ENCODE results near the gene CEACAM8. TPM values are rescaled to one million over a fixed set of nuclear protein-coding genes. Genes with fewer than 3 reads are reported as not detected.

CEACAM8 gene
- polyA plus RNA-seq, 3 donors from 2014 or later: not detected

DNA sequence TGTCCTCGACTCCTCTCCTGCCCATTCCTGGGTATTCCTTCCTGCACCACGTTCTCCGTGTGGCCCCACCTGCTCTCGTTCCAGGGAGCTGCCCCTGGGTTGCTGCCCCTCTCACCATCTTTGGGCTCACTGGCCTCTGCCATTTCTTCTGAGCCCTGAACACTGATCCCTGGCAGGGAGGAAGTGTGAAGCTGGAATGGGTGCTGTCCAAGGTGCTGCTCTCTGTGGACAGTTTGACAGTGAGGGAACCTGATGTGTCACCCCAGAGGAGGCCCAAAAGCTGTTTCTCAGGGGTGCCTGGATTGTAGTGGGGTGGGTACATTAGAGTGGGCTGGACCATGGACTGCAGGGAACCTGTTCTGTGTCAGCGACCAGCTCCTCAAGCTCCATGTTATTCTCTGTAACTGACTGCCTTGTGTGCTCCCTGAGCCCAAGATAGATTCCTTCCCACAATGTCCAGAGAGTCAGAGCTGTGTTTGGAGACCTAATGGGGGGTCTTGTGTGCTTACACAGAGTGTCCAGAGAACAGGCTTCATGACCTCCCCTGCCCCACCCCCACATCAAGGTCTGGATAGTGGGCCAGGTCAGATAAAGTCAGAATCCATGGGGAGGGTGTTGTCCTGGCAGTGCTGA is 7.2 kb upstream of the CEACAM8 start:
- Mint-ChIP-seq H3K36me3 (no peaks in the 10 kb centered on the region), H3K27ac (no peak overlapping the region), H3K27me3 (ENCODE audit: low read depth in 3 of 3) (peaks cover 10 to 23% (median 11%) of the 10 kb centered on the region in 3 donors), H3K4me3 (no peak overlapping the region), H3K4me1 (no peaks in the 10 kb centered on the region), H3K9me3 (no peaks in the 10 kb centered on the region)
- no peak for DNase-seq

DNA sequence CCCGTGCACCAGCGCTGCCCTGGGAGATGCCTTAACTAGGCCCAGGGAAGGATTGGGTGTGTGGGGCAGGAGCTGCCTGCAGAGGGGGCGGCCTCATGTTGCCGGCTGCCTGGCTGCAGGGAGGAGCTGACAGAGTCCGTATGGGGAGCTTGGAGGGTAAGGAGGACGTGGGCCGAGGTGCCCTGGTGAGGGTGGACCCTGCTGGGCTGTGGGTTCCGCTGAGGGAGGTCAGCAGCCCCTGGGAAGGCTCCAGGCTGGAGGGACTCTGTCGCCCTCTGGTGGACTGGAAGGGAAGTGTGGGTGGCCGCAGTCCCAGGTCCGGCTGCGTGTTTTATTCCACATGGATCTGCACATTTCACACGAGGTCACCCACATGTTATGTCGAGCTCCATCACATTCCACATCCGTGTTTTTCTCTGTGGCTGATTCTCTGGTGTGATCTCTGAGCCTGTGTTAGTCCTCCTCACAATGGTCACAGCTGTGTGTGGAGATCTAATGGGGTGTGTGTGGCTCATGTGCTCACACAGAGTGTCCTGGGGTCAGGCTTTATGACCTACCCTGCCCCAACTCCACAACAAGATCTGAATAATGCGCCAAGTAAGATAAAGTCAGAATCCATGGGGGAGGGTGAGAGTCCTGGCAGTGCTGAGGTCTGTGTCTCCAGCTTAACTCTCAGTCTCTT is 1.8 kb upstream of the CEACAM8 start:
- Mint-ChIP-seq H3K27me3 (ENCODE audit: low read depth in 3 of 3) (peaks cover 8 to 11% (median 8%) of the 10 kb centered on the region in 3 donors), H3K27ac (no peak overlapping the region), H3K4me3 (no peak overlapping the region), H3K36me3 (no peaks in the 10 kb centered on the region), H3K4me1 (no peaks in the 10 kb centered on the region), H3K9me3 (no peaks in the 10 kb centered on the region)
- DNase-seq: peak; percentile 21 to 27 (median 26)

DNA sequence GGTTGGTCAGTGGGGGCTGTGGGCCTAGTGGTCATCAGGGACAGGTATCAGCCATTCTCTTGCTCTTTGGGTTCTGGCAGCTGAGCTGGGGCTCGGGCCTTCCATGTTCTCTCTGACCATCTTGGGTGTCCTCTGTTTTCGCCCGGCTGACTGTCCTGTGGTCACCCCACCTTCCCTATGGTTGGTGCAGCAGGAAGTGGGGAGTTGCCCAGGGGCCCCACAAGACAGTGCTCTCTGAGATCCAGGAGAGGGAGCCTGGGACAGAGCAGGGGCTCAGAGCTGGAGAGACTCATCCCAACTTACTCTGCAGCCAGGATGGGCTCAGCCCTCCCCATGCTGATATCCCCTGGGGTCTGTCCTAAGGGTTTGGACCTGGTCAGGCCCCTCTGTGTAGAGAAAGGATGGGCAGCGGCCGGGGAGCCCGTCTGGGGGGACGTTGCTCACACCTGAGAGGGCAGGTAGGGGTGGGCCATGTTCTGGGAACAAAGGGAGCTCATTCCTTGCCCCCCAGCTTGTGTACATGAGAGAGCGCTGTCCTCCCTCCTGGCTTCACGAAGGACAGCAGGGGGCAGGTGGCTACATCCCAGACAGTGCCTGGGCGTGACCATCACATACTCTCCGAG is 937 bp upstream of the CEACAM8 start:
- Mint-ChIP-seq H3K4me1 (no peaks in the 10 kb centered on the region), H3K4me3 (no peak overlapping the region), H3K9me3 (no peaks in the 10 kb centered on the region), H3K27me3 (ENCODE audit: low read depth in 3 of 3) (peaks cover 8 to 10% (median 8%) of the 10 kb centered on the region in 3 donors), H3K36me3 (no peaks in the 10 kb centered on the region), H3K27ac (no peak overlapping the region)
- no peak for DNase-seq

DNA sequence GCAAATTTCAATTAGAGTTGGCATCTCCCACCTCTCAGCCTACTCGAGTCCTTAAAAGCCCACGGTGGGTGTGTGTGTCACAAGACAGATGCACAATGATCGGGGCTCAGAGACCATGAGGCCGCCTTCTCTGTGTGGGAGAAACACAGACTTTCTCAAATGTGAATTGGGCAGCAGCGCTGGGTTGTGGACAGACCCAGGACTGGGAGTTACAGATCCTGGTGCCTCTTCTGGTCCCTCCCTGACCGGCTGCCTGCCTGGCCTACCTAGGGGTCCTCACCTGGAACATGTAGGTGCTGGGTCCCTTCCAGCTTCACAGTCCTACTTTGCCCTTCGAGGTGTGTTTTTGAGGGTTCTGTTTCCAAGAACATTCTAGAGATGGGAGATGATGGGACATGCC is 4.9 kb downstream of the CEACAM8 start:
- H3K4me3 Mint-ChIP-seq: no peak overlapping the region
- H3K27ac Mint-ChIP-seq: no peak overlapping the region
- no peaks in the 10 kb centered on the region for H3K36me3 Mint-ChIP-seq
- peaks cover under 1 to 9% (median 2%) of the 10 kb centered on the region in 3 donors for H3K27me3 Mint-ChIP-seq (ENCODE audit: low read depth in 3 of 3)
- DNase-seq: no peak
- no peaks in the 10 kb centered on the region for H3K4me1 Mint-ChIP-seq
- H3K9me3 Mint-ChIP-seq: no peaks in the 10 kb centered on the region

DNA sequence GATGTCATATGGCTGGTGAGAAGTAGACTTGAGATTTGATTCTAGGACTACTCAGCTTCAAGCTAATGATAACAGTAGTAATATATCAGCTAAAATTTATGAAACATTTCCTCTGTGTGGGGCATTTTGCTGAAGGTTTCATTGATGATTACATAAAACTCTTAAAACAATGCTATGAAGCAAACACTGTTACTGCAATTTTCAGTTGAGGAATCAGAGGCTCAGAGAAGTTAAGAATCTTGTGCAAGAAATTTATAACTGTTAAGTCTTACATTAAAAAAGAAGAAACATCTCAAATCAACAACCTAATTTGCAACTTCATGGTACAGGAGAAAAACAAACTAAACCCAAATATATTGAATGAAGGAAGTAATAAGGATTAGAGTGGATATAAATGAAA is 10.3 kb downstream of the CEACAM8 start:
- Mint-ChIP-seq H3K4me3 (no peak overlapping the region), H3K27ac (no peak overlapping the region), H3K36me3 (no peaks in the 10 kb centered on the region), H3K27me3 (ENCODE audit: low read depth in 3 of 3) (peaks cover 2 to 5% (median 4%) of the 10 kb centered on the region in 3 donors), H3K4me1 (no peaks in the 10 kb centered on the region), H3K9me3 (no peaks in the 10 kb centered on the region)
- no peak for DNase-seq

DNA sequence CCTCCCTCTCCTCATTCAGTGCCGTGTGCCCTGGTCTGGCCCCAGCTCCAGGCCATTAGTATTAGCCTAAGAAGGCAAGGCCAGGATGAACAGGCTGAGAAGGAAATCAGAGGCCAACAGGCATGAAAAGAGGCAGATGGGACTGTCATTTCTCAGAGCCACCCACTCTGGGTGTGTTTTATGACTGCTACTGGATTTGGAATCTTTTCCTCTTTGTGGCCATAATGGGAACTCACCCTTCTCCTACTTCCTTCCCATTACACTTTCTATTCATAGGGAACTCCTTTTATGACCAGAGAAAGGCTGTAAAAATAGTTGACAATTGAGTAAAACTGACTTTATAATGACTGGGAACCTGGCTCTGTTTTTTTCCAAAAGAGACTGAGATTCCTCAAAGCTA is 17.7 kb downstream of the CEACAM8 start:
- no peaks in the 10 kb centered on the region for H3K4me1 Mint-ChIP-seq
- no peak for DNase-seq
- no peaks in the 10 kb centered on the region for H3K36me3 Mint-ChIP-seq
- H3K4me3 Mint-ChIP-seq: no peak overlapping the region
- no peaks in the 10 kb centered on the region for H3K9me3 Mint-ChIP-seq
- peaks cover 2 to 7% (median 2%) of the 10 kb centered on the region in 3 donors for H3K27me3 Mint-ChIP-seq (ENCODE audit: low read depth in 3 of 3)
- H3K27ac Mint-ChIP-seq: no peak overlapping the region

DNA sequence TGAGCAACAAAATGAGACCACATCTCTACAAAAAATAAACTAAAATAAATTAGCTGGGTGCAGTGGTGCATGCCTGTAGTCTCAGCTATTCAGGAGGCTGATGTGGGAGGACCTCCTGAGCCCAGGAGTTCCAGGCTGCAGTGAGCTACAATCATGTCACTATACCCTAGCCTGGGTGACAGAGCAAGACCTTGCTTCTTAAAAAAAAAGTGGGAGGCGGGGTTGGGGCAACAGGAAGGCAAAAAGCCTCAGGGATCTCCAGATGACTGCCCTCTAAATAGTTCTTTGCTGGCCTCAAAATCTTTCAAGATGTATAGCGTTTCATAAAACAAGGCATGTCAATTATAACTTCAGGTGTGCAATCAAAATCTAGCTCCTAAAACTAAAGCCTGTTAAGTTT is 18.5 kb downstream of the CEACAM8 start:
- DNase-seq: no peak
- peaks cover 2 to 7% (median 2%) of the 10 kb centered on the region in 3 donors for H3K27me3 Mint-ChIP-seq (ENCODE audit: low read depth in 3 of 3)
- no peaks in the 10 kb centered on the region for H3K4me1 Mint-ChIP-seq
- H3K27ac Mint-ChIP-seq: no peak overlapping the region
- no peaks in the 10 kb centered on the region for H3K9me3 Mint-ChIP-seq
- H3K36me3 Mint-ChIP-seq: no peaks in the 10 kb centered on the region
- H3K4me3 Mint-ChIP-seq: no peak overlapping the region

DNA sequence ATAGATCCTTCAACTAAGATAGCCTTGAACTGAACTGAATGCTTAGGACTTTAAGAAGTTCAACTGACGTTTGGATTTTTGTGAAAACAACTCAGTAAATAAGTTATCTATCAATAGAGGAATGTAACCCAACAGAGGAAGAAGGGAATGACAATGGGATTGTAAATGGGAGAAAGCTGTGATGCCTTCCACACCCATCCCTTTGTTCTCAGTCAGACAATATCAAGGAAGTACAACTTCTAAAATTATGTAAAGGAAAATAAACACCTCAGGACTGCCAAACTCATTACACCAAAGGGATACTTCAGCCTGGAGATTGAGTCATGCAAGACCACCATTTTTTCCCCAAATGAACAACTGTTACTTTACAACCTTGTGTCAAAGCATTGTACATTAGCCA is 21.1 kb downstream of the CEACAM8 start:
- DNase-seq: no peak
- Mint-ChIP-seq H3K4me3 (no peak overlapping the region), H3K9me3 (no peaks in the 10 kb centered on the region), H3K27ac (no peak overlapping the region), H3K4me1 (no peaks in the 10 kb centered on the region), H3K27me3 (ENCODE audit: low read depth in 3 of 3) (peaks cover 2 to 7% (median 2%) of the 10 kb centered on the region in 3 donors), H3K36me3 (no peaks in the 10 kb centered on the region)

DNA sequence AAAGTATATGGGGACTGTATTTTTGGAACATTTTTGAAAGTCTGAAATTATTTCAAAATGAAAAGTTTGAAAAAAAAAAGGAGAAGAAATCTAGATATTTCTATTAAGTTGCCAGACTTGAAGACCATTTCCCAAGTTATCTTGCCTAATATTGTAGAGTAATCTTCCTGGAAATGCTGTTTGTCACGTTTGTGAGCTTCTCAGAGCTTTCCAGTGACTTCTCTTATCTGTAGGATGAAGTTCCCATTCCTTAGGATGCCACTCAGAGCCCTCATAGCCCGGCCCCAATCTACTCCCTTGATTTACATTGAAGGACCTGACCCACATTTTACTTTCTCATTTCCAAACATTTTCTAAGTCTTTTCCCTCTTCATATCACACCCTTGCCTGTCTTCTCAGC is 23.6 kb downstream of the CEACAM8 start:
- Mint-ChIP-seq H3K36me3 (no peaks in the 10 kb centered on the region), H3K27me3 (ENCODE audit: low read depth in 3 of 3) (peaks cover 4 to 8% (median 4%) of the 10 kb centered on the region in 3 donors), H3K9me3 (no peaks in the 10 kb centered on the region), H3K4me1 (no peaks in the 10 kb centered on the region), H3K27ac (no peak overlapping the region), H3K4me3 (no peak overlapping the region)
- DNase-seq: no peak

DNA sequence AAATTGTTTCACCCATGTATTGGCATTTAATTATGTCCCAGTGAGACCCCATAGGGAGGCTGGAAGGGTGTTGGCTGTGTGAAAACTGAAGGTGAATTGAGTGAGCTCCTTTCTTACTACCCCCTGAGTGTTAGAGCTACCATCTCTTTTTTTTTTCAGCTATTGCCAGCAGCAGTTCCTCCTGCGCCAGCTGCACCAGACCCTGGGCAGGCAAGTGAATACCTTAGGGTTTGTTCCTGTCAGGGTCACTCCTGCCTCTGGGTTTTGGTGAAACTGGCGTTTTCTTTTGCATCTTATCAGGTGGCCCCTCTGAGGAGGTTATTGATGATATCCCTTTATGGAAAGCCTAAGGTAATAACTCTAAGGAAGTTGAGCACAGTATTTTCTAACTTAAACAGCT is 25.5 kb downstream of the CEACAM8 start:
- no peak for DNase-seq
- H3K4me3 Mint-ChIP-seq: no peak overlapping the region
- no peaks in the 10 kb centered on the region for H3K9me3 Mint-ChIP-seq
- H3K27ac Mint-ChIP-seq: no peak overlapping the region
- peaks cover 4 to 7% (median 6%) of the 10 kb centered on the region in 3 donors for H3K27me3 Mint-ChIP-seq (ENCODE audit: low read depth in 3 of 3)
- no peaks in the 10 kb centered on the region for H3K36me3 Mint-ChIP-seq
- no peaks in the 10 kb centered on the region for H3K4me1 Mint-ChIP-seq

DNA sequence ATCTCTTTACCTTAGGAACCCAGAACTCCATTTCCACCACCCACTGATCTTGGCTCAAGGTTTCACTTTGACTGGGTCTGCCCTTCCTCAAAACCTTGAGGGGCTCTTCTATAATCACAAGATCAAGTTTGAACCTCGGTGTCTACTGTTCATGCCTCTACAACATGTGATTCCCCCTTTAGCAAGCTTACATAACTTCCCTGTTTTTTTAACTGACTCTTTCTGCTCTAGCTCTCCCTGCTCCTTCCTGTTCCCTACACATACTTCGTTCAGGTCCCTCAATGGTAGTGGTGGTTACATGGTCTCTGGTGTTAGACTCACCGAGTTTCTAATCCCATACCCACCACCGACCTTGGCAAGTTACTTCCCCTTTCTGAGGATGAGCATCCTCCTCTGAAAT is 26.7 kb downstream of the CEACAM8 start:
- H3K27ac Mint-ChIP-seq: no peak overlapping the region

DNA sequence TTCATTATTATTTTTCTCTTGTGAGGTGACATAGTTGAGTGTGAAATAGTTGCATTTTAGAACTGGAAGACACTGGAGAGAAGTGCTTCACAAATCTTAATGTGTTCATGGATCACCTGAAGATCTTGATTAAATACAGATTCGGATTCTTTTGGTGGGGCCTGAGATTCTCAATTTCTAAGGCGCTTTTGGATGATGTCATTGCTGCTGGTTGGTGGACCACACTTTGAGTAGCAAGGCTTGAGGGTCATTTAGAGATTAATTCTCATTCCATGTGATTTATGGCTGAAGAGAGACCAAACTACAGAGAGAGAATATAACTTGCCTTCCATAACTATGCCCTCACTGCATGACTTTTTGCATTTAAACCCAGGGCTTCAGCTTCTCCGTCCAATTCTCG is 27.2 kb downstream of the CEACAM8 start:
- H3K4me1 Mint-ChIP-seq: no peaks in the 10 kb centered on the region
- peaks cover 5 to 7% (median 7%) of the 10 kb centered on the region in 3 donors for H3K27me3 Mint-ChIP-seq (ENCODE audit: low read depth in 3 of 3)
- H3K9me3 Mint-ChIP-seq: no peaks in the 10 kb centered on the region
- H3K4me3 Mint-ChIP-seq: no peak overlapping the region
- H3K27ac Mint-ChIP-seq: no peak overlapping the region
- DNase-seq: no peak
- H3K36me3 Mint-ChIP-seq: no peaks in the 10 kb centered on the region

More for the DNA sequence above, 26.7 kb downstream of the CEACAM8 start:
- Mint-ChIP-seq H3K4me3 (no peak overlapping the region), H3K9me3 (no peaks in the 10 kb centered on the region), H3K36me3 (no peaks in the 10 kb centered on the region), H3K27me3 (ENCODE audit: low read depth in 3 of 3) (peaks cover 7 to 8% (median 7%) of the 10 kb centered on the region in 3 donors), H3K4me1 (no peaks in the 10 kb centered on the region)
- DNase-seq: no peak

DNA sequence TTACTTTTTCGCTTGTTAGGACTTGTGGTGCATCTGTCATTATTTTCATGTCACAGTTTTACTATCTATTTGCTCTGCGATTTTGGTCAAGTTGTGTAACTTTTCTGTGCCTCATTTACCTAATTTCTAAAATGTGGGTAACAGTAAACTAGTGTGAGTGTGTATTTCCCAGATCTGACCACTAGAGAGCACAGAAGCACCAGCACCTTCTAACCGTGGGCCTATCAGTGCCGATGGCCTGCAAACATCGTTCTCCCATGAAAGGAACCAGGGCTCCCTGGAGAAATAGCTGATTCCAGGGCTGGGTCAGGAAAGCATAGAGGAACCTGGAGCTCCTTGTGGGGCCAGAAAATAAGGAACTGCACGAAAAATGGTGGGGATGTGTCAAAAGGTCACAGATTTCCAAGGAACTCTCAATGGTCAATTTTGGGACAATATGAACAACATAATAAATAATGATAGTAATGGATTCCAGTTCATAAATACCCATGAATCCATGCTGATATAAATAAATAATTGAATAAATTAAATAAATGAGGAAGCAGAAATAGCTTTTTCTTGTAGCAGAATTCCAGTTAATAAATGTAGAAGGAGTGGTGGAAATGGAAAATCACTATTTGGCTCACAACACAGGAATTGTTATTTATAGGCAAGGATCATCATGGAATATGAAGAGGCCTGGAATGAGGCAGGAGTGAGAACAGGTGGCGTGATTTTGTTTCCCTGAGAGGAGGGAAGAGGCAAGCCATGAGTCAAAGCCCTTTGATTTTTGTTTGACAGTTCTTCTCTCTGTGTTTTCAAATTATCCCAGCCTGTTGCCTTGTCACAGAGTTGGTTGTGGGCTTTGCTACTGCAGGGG is 31.1 kb downstream of the CEACAM8 start:
- H3K36me3 Mint-ChIP-seq: no peaks in the 10 kb centered on the region
- H3K27ac Mint-ChIP-seq: no peak overlapping the region
- no peaks in the 10 kb centered on the region for H3K9me3 Mint-ChIP-seq
- no peaks in the 10 kb centered on the region for H3K4me1 Mint-ChIP-seq
- H3K27me3 Mint-ChIP-seq (ENCODE audit: low read depth in 3 of 3): peaks cover 7 to 11% (median 9%) of the 10 kb centered on the region in 3 donors
- H3K4me3 Mint-ChIP-seq: no peak overlapping the region
- DNase-seq: peak in 1 of 3 donors; percentile 4

DNA sequence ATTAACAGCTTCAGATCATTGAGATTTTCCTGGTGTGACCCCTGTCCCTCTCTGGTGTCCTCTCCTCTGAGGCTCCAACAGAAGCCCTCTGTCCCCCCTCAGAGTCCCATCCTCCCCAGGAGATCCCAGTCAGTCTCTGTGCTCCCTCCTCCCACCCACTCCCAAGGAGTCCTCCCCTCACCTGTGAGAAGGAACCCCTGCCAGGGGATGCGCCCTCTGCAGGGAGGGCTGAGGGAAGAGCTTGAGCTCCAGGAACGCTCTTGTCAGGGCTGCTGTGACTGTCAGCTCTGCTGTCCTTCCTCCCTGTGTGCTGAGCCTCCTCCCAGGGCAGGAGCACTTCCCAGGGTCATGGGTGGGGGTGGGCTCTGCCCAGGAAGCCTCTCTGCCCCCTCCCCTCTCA is 33.2 kb downstream of the CEACAM8 start:
- Mint-ChIP-seq H3K27ac (no peak overlapping the region), H3K9me3 (no peaks in the 10 kb centered on the region), H3K4me1 (peaks cover 0 to 2% of the 10 kb centered on the region in 2 donors), H3K4me3 (no peak overlapping the region), H3K27me3 (ENCODE audit: low read depth in 3 of 3) (peaks cover 5 to 15% (median 8%) of the 10 kb centered on the region in 3 donors), H3K36me3 (no peaks in the 10 kb centered on the region)
- no peak for DNase-seq
